ENCODE data around the gene PPP2R5B. TPM values are rescaled to one million over a fixed set of nuclear protein-coding genes. Genes with fewer than 3 reads are reported as not detected.

PPP2R5B gene
- total RNA-seq, 2 experiments from 2014 or later, result 8.6 to 16.2 TPM

GRCh38 chr11:64885367-64886286, 38.9 kb upstream of the PPP2R5B start:
- Histone ChIP-seq H3K4me1 (ENCODE audit: insufficient read depth, low read length, poor library complexity, severe bottlenecking) (peaks cover 63% of the 10 kb centered on the region), H3K79me2 (ENCODE audit: insufficient read depth, low read depth, low read length) (no peaks in the 10 kb centered on the region), H3K9me2 (ENCODE audit: insufficient read depth, low read length) (no peaks in the 10 kb centered on the region), H3K36me3 (ENCODE audit: insufficient read depth, low read length) (no peaks in the 10 kb centered on the region), H3K4me2 (ENCODE audit: low read length) (no peak overlapping the region), H3K27ac (ENCODE audit: low read depth, low read length, poor library complexity, severe bottlenecking) (peak overlapping the region; percentile 2), H4K20me1 (ENCODE audit: insufficient read depth, low read length) (no peaks in the 10 kb centered on the region), H2AFZ (ENCODE audit: low read length) (peak overlapping the region; percentile 18; the same call in 1 of the 2 replicates), H3K4me3 (ENCODE audit: low read depth, low read length, poor library complexity, severe bottlenecking) (no peak overlapping the region), H3K9me3 (ENCODE audit: low read length) (no peaks in the 10 kb centered on the region)
- CTCF ChIA-PET (ENCODE audit: unreplicated experiment), result interaction anchor here (2.4 kb wide), 1 partner anchor 37 kb away, joined by 9 read pairs; no protein-coding TSS in a partner anchor
- BruUV-seq (replicated peaks), result no TSS peak
- intact Hi-C loops (cut with micrococcal nuclease; ENCODE audit: unreplicated experiment), result no loop called here
- TF ChIP-seq CTCF (conservative IDR thresholded peaks at IDR 0.05; ENCODE audit: low read length) (no peak), EZH2phosphoT487 (IDR thresholded peaks at IDR 0.05; ENCODE audit: borderline replicate concordance, low read depth, low read length) (no peak)
- DNase-seq (ENCODE audit: low spot score), result no peak
- POLR2A ChIA-PET, result interaction anchor here (0.9 to 1.0 kb wide), 3 partner anchors 17 to 38 kb away, joined by 3 to 4 read pairs (median 4); no protein-coding TSS in a partner anchor

- Histone ChIP-seq H3K4me2 (ENCODE audit: low read length) (peak overlapping the region; percentile 75), H2AFZ (ENCODE audit: low read length) (peak overlapping the region; percentile 97), H3K27ac (ENCODE audit: low read depth, low read length, poor library complexity, severe bottlenecking) (peak overlapping the region; percentile 44), H3K4me1 (ENCODE audit: insufficient read depth, low read length, poor library complexity, severe bottlenecking) (peaks cover 46% of the 10 kb centered on the region), H3K79me2 (ENCODE audit: insufficient read depth, low read depth, low read length) (no peaks in the 10 kb centered on the region), H3K4me3 (ENCODE audit: low read depth, low read length, poor library complexity, severe bottlenecking) (peak overlapping the region; percentile 53), H3K9me3 (ENCODE audit: low read length) (no peaks in the 10 kb centered on the region), H3K9me2 (ENCODE audit: insufficient read depth, low read length) (no peaks in the 10 kb centered on the region), H4K20me1 (ENCODE audit: insufficient read depth, low read length) (no peaks in the 10 kb centered on the region), H3K36me3 (ENCODE audit: insufficient read depth, low read length) (no peaks in the 10 kb centered on the region)
- ChIA-PET CTCF (ENCODE audit: unreplicated experiment) (interaction anchor here (1.1 to 1.8 kb wide), 5 partner anchors 13 to 43 kb away, joined by 4 to 12 read pairs (median 6); partner anchors contain the start of gene CDC42BPG), POLR2A (interaction anchor here (0.6 to 1.7 kb wide), 3 partner anchors 39 to 109 kb away, joined by 3 to 9 read pairs (median 3); partner anchors contain the start of gene SF1)
- intact Hi-C loops (cut with micrococcal nuclease; ENCODE audit: unreplicated experiment), result loop anchor here (1.0 kb wide), 1 partner anchor 40 kb away; no protein-coding TSS in a partner anchor
- no TSS peak for BruUV-seq (replicated peaks)
- TF ChIP-seq EZH2phosphoT487 (IDR thresholded peaks at IDR 0.05; ENCODE audit: borderline replicate concordance, low read depth, low read length) (no peak), CTCF (conservative IDR thresholded peaks at IDR 0.05; ENCODE audit: low read length) (no peak)
- peak; percentile 45 for DNase-seq (ENCODE audit: low spot score)
Measured at GRCh38 chr11:64887234-64887756, 37.2 kb upstream of the PPP2R5B start.

Measured in OCI-LY7 (cell line).